Suppressor macrophage treated with lipopolysaccharide for 4 hours (primary cell): ENCODE results near the gene MT1H.
"Not testable (repeated sequence)": the region's sequence is repeated elsewhere in the genome, so short reads cannot be mapped to it uniquely, and the experiment has no call there.

Source experiments
- DNase-seq: peaks from one replicate; pipeline ENCODE4 v3.0.0-alpha.2; 2020

Gene MT1H

DNA sequence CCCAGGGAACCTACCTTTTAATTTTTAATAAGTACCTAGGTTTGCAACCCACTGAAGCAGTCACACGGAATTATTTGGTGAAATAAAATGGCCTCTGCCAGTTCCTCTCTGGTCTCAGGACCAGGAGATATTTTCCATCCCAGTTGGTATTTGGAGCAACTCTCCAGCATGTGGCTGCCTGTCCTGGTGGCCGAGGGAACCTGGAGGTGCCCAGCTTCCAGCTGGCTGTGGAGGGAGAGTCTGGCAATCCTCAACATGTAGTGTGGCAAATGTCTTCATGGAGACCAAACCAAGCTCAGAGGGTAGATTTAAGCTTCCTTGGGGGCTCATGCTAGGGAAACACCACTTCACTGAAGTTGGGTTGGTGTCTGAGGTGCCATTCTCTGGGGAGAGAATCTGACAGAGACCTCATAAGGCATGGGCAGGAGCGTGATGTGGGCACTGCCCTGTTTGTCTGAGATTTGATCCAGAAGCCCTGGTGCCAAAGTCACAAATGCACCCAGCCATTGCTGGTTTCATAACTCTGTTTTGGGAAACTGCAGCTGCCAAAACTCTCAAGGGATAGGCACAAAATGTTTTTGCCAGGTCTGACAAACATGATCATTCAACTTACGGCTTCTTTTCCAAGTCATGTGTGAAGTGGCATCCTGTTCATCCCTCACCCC is 15.4 kb downstream of the MT1H start:
- no peak for DNase-seq

- no peak for DNase-seq
Measured at GRCh38 chr16:56686758-56687157, 17.1 kb downstream of the MT1H start.

DNA sequence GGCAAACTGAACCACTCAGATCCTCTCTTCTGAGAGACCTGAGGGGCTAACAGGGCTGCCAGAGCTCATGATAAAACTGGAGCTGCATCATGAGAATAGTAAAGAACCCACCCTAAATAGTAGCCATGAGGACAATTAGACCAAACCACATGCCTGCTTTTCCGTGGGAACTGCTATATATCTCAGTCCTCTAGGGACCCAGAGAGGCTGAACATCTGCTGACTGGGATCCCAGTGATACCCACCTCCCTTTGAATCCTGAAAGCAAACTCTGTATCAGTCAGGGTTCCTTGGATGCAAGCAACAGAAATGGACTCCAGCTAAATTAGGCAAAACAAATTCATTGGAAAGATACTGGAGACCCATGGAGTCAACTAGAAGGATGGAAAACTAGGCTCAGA is 19.1 kb downstream of the MT1H start:
- no peak for DNase-seq

- DNase-seq: no peak
Measured at GRCh38 chr16:56689171-56689570, 19.6 kb downstream of the MT1H start.

- DNase-seq: no peak
Measured at GRCh38 chr16:56690420-56691122, 21.0 kb downstream of the MT1H start.

DNA sequence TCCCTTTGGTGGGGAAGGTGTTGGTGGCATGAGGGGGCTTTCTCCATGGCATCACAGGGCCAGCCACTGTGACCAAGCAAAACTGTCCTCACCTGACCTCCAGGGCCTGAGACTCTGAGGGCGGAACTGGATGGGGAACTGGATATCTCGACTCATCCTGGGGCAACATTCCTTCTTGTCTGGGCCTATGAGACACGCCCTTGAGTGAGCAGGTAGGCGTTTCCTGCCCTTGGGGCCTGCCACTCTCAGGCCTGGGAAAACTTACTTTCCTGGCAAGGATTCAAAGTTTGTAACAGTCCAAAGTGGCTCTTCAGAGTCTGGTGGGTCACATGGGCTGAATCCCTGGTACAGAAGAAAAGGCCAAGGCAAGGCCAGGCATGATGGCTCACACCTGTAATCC is 22.3 kb downstream of the MT1H start:
- DNase-seq: peak; percentile 59

- no peak for DNase-seq
Measured at GRCh38 chr16:56695246-56695645, 25.6 kb downstream of the MT1H start.

DNA sequence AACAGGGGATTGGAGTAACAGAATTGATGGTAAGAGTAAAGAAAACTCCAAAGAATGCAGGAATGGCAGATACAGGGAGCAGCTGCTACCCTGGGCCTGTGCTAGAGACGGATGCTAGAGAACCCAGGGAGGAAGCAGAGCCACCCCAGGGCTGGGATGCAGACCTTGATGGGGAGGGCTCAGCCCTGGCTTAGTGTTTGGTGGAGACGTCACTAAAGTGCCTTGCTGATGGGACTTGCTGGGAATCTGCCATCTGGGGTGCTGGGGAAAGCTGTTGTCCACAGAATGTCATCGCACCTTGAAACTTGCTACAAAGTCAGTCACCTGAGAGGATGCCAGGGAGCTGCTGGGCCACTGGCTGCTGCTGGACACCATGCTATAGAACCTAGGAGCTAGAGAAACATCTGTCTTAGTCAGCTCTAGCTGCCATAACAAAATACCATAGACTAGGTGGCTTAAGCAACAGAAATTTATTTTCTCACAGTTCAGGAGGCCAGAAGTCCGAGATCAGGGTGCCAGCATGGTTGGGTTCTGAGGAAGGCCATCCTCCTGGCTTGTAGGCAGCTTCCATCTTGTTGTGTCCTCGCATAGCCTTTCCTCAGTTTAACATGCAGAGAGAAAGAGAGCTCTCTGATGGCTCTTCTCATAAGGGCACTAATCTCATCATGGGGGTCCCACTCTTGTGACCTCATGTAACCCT is 28.0 kb downstream of the MT1H start:
- DNase-seq: no peak

DNA sequence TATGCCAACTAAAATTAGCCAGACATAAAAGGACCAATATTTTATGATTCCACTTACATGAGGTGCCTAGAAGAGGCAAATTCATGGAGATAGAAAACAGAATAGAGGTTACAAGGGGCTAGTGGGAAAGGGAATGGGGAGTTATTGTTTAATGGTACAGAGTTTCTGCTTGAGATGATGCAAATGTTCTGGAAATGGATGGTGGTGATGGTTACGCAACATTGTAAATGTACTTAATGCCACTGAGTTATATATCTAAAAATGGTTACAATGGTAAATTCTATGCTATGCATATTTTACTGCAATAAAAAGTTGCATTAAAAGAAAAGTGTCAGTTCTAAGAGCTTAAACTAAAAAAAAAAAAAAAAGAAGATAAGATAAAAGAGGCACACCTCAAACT is 30.6 kb downstream of the MT1H start:
- DNase-seq: peak; percentile 13

DNA sequence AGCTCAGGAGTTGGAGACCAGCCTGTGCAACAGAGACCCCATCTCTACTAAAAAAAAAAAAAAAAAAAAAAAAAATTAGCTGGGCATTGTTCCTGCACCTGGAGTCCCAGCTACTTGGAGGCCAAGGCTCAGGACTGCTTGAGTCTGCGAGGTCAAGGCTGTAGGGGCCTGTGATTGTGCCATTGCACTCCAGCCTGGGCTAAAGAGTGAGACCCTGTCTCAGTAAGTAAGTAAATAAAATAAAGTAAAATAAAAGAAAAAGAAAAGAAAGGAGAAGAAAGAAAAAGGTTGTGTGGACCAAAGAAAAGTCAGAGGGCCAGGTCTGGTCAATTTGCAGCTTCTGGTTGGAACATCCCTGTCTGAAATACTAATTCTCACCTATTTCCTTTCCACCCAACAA is 31.0 kb downstream of the MT1H start:
- DNase-seq: no peak

GRCh38 chr16:56701534-56701933 is 31.9 kb downstream of the MT1H start:
- no peak for DNase-seq

DNA sequence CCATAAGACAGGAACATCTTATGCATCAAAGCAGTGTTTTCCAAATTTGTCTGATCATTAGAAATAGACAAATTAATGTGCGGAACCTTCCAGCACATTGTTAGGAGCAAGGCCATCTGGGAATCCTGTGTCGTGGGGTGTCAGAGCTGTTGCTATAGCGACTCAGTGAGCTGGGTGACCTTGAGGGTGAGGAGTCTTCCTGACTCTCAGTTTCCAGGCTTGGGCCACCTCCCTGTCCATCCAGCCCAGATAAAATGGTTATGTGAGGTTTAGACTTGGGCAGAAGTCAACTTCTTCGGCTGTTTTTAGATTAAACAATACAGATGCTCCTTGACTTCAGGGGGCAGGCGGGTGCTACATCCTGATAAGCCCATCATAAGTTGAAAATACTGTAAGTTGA is 33.2 kb downstream of the MT1H start:
- no peak for DNase-seq

DNA sequence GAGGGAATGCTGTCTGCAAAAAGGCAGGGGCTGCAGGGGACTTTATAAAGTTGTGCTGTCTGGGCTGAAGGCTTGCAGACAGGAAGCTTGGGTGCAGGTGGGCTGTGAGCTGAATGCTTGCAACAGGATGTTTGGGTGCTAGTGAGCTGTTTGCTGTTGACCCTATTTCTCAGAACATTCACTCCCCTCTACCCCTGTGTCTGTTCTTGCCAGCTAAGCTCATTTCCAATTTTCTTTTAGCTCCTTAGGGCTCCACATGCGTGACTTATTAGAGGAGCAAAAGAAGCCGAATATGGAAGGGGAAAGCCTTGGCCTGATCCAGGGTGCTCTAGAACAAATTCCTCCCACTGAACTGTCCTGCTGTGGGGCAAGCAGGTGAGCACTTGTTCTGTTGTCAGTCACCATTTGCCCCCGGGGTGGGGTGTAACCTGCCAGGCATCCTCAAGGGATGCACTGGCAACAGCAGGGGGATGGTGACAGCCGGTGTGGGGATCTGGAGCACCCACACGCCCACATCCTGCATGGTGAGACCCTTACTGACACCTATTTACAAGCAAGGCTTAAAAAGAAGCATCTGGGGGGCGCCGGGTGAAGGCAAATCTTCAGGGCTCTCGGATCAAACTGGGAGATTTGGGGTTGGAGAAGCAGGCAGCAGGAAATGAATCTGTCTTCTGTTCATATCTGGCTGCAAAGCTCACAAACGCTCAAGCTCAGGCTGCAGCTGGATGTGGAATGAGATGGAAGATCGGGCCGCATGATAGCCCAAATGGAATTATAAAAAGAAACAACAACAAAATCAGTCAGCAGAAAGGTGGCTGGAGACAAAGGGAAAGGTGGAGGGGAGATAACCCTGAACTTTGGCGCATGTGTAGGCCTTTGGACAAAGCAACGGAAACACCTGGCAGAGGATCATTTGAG is 39.2 kb downstream of the MT1H start:
- DNase-seq: no peak

- no peak for DNase-seq
Measured at GRCh38 chr16:56709443-56710040, 39.9 kb downstream of the MT1H start.

- DNase-seq: no peak
Measured at GRCh38 chr16:56710181-56710737, 40.6 kb downstream of the MT1H start.

- DNase-seq: no peak
Measured at GRCh38 chr16:56711862-56712261, 42.2 kb downstream of the MT1H start.

DNA sequence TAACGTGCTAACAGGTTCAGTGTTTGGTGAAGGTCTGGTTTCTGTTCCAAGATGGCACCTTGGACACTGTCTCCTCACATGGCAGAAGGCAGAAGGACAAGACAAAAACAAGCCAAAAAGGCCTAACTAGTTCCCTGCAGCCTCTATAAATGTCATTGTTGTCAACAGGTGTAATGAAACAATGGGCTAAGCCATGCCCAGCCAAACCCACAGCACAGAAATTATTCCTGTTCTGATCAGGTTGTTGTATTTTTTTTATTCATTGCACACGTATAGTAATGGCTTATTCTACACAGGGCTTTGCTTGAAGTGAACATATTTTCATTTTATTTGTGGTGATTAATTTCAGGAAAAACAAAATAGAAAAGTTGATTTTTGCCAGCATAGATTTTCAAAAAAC is 44.2 kb downstream of the MT1H start:
- no peak for DNase-seq

DNA sequence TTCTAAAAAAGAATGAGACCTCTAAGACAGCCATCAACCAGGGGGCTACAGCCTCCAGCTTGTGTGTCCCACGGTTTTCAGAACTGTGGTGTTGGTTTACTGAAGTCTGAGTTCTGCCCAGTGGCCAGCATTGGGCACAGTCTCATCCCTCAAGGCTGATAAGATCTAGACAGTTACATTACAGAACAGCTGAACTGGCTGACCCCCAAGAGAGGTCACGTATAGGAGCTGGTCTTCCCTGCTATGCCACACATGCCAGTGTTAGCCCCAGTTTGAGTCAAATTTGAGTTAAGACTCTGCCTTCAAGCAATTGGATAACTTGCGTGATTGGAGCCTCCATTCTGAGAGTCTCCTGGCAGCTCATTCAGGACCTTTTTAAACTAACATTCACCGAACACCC is 45.5 kb downstream of the MT1H start:
- no peak for DNase-seq

DNA sequence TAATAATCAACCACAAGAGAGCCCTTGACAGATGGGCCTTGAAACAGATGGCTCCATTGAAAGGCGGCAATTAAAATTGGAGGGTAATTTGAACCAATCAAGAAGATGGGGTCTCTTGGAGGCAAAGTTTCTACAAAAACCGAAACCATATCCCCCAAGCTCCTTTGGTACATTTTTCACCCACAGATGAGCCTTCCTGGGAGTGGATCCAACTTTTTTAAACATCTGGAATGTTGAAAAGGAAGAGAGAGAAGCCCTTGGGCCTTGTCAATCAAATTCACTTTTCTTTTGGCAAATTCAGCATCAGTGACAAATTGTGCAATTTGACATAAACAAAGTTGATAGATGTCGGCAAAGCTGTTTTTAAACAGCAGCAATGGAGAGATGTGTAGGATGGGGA is 47.1 kb downstream of the MT1H start:
- DNase-seq: no peak

DNA sequence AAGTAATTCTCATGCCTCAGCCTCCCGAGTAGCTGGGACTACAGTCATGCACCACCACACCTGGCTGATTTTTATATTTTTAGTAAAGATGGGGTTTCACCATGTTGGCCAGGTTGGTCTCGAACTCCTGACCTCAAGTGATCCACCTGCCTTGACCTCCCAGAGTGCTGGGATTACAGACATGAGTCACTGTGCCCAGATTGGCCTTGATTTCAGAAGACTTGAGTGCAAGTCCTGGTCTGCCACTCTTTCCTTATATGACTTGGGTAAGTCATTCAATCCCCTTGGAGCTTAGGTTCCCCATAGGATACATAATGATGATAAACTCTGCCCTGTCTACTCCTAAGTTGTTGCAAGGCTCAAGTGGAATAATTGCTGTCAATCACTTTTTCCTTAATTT is 47.9 kb downstream of the MT1H start:
- DNase-seq: not testable (repeated sequence)
